ENCODE results near the gene EVC.

Gene EVC

GRCh38 chr4:5753766-5754528, 42.9 kb downstream of the EVC start:
- no peak for DNase-seq (ENCODE audit: extremely low read depth in 1 of 2, low read depth in 1 of 2)

- no peak for DNase-seq (ENCODE audit: extremely low read depth in 1 of 2, low read depth in 1 of 2)
Measured at GRCh38 chr4:5754529-5754881, 43.5 kb downstream of the EVC start.

GRCh38 chr4:5755161-5755560, 44.2 kb downstream of the EVC start:
- DNase-seq (ENCODE audit: extremely low read depth in 1 of 2, low read depth in 1 of 2): no peak

- no peak for DNase-seq (ENCODE audit: extremely low read depth in 1 of 2, low read depth in 1 of 2)
Measured at GRCh38 chr4:5755679-5756078, 44.7 kb downstream of the EVC start.

- no peak for DNase-seq (ENCODE audit: extremely low read depth in 1 of 2, low read depth in 1 of 2)
Measured at GRCh38 chr4:5756271-5756670, 45.3 kb downstream of the EVC start.

- DNase-seq (ENCODE audit: extremely low read depth in 1 of 2, low read depth in 1 of 2): no peak
Measured at GRCh38 chr4:5757091-5757490, 46.1 kb downstream of the EVC start.

GRCh38 chr4:5757536-5757935, 46.5 kb downstream of the EVC start:
- DNase-seq (ENCODE audit: extremely low read depth in 1 of 2, low read depth in 1 of 2): no peak

GRCh38 chr4:5757954-5758353, 47.0 kb downstream of the EVC start:
- no peak for DNase-seq (ENCODE audit: extremely low read depth in 1 of 2, low read depth in 1 of 2)

GRCh38 chr4:5758741-5759140, 47.7 kb downstream of the EVC start:
- no peak for DNase-seq (ENCODE audit: extremely low read depth in 1 of 2, low read depth in 1 of 2)

- no peak for DNase-seq (ENCODE audit: extremely low read depth in 1 of 2, low read depth in 1 of 2)
Measured at GRCh38 chr4:5759236-5760075, 48.5 kb downstream of the EVC start.

GRCh38 chr4:5760246-5760645, 49.2 kb downstream of the EVC start:
- DNase-seq (ENCODE audit: extremely low read depth in 1 of 2, low read depth in 1 of 2): no peak

- no peak for DNase-seq (ENCODE audit: extremely low read depth in 1 of 2, low read depth in 1 of 2)
Measured at GRCh38 chr4:5760936-5761480, 50.0 kb downstream of the EVC start.

GRCh38 chr4:5770051-5770450, 59.0 kb downstream of the EVC start:
- DNase-seq (ENCODE audit: extremely low read depth in 1 of 2, low read depth in 1 of 2): no peak

- no peak for DNase-seq (ENCODE audit: extremely low read depth in 1 of 2, low read depth in 1 of 2)
Measured at GRCh38 chr4:5772528-5773270, 61.7 kb downstream of the EVC start.

- no peak for DNase-seq (ENCODE audit: extremely low read depth in 1 of 2, low read depth in 1 of 2)
Measured at GRCh38 chr4:5773271-5773555, 62.2 kb downstream of the EVC start.

- no peak for DNase-seq (ENCODE audit: extremely low read depth in 1 of 2, low read depth in 1 of 2)
Measured at GRCh38 chr4:5774416-5775036, 63.5 kb downstream of the EVC start.

- no peak for DNase-seq (ENCODE audit: extremely low read depth in 1 of 2, low read depth in 1 of 2)
Measured at GRCh38 chr4:5776510-5776909, 65.5 kb downstream of the EVC start.

GRCh38 chr4:5780831-5781480, 70.0 kb downstream of the EVC start:
- DNase-seq (ENCODE audit: extremely low read depth in 1 of 2, low read depth in 1 of 2): no peak

GRCh38 chr4:5781691-5782090, 70.7 kb downstream of the EVC start:
- no peak for DNase-seq (ENCODE audit: extremely low read depth in 1 of 2, low read depth in 1 of 2)

- no peak for DNase-seq (ENCODE audit: extremely low read depth in 1 of 2, low read depth in 1 of 2)
Measured at GRCh38 chr4:5782829-5783476, 72.0 kb downstream of the EVC start.

Data from activated CD8-positive, alpha-beta memory T cell treated with anti-CD3 and anti-CD28 coated beads for 1 hour (primary cell).